NCI-H146 treated with DMSO at 0.1 percent for 48 hours (cell line): ENCODE data around the gene MTR.

Source experiments
- DNase-seq: peaks from one replicate; lab custom pipeline; 2025; ENCODE audit not compliant: unreplicated experiment; lab: John Stamatoyannopoulos, UW

The MTR gene

DNA sequence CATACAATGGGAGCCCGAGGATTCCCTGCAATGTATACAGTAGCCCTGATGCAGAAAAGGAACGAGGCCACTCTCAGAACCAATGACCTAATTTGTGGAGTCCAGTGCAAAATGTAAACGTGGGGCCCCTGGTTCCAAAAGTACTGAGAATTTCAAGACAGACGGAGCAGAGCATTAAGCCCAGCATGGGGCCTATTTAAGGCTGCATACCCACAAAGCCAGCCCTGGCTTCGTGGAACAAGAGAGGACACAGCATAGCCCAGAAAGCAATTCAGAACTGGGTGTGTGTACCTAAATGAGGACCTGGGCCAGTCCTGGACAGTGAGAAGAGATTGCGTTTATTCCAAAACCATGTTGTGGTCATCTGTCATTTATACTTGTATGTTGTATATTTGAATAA is 153.9 kb downstream of the MTR start:
- DNase-seq: no peak

DNA sequence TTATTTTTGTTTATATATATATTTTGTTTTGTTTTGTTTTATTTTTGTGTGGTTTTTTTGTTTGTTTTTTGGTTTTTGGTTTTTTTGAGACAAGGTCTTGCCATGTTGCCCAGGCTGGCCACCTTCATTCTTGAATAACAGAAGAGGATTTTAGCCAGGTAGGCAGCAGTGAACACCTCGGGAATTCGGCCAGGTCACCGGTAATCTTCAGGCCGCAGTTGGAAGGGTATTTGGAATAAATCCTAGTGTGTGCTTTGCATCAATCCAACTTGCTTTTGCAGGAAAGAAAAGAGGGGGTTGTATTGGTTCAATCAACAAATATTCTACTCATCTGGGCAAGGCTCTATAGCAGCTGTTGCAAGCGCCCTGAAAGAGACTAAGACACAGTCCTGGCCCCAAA is 155.3 kb downstream of the MTR start:
- DNase-seq: no peak

DNA sequence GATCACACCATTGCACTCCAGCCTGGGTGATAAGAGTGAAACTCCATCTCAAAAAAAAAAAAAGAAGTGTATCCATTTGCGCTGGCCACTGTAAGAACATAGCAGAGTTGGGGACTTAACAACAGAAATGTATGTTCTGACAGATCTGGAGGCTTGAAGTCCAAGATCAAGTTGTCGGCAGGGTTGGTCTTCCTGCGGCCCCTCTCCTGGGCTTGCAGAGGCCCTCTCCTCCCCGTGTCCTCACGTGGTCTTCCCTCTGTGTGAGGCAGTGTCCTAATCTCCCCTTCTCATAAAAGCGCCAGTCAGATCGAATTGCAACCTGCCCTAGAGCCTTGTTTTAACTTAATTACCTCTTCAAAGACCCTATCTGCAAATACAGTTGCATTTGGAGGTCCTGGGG is 156.6 kb downstream of the MTR start:
- DNase-seq: no peak

DNA sequence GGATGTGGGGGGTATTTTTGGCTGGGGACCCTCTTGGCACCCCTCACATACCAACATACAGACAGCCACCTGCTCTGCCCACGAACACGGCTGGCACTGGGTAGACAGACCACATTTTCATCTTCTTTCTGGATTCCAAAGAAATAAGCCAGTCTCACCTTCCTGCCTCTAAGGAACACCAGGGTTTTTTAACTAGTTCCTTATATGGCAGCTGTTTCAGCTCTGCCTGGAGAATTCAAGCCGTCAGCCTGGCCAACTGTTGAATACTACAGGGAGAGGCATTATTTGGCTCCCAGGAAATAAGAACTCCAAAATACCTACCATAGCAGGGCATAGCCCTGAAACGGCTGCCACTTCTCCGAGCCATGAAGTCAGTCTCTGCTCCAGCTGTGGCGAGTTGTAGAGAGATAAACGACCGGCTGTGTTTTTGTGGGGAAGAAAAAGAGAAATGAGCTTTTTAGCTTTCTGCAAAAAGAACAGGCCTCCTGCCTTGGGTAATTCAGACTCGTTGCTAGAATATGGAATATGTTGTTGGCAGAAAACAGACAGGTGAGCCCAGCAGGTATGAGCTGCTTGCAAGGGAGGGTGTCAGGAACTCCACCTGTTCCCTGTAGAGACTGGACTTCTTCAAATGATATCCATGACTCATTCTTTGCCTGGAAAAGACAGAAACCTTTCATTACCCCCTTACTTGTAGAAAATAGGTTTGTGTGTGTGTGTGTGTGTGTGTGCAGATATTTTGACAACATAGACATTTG is 157.3 kb downstream of the MTR start:
- DNase-seq: no peak

DNA sequence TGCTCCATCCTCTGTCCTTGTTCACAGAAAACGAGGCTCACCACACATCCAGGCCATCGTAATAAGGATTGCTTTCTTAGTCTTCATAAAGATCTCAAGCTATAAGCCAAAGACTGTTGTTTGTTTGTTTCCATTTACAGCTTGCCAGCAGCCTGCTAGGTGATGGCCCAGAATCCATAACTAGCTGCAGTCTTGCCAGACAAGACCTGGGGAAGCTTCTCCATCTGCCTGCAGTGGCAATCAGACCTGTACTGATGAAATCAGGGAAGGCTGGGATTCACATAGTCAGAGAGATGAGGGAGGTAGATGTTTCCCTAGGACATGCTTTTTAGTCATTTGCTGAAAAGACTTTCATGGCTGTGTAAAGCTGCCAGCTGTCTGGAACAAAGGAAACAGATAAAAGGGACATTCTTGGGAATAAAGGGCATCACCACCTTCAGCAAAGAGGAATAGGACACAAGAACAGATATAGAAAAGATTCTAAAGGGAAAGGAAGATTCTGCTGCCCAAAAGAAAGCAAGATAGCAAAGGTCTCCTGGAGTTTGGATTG is 158.1 kb downstream of the MTR start:
- no peak for DNase-seq
